Loucy (cell line): ENCODE results near the gene KIRREL3.

Source experiments
- H2AFZ ChIP-seq: fragments of 200-600 bp; sonication (generic); 2 replicates; pipeline ENCODE4 v1.6.0; 2016; ENCODE audit warnings: antibody characterized with exemption, mild to moderate bottlenecking, low read length, moderate library complexity
- H3F3A ChIP-seq: fragments of 200-600 bp; 2 replicates; pipeline ENCODE4 v1.6.0; 2016; ENCODE audit warnings: antibody characterized with exemption, low read depth, mild to moderate bottlenecking
- H3K27me3 ChIP-seq: fragments of 200-600 bp; sonication (generic); 2 replicates; pipeline ENCODE4 v1.6.1; 2014; ENCODE audit warnings: low read length, mild to moderate bottlenecking; ENCODE audit not compliant: insufficient read depth, poor library complexity, severe bottlenecking
- H3K36me3 ChIP-seq: fragments of 200-600 bp; sonication (generic); 2 replicates; pipeline ENCODE4 v1.6.1; 2016; ENCODE audit warnings: low read length; ENCODE audit not compliant: insufficient read depth
- H3K4me1 ChIP-seq: fragments of 200-600 bp; sonication (generic); 2 replicates; pipeline ENCODE4 v1.5.1; 2014; ENCODE audit warnings: low read length, mild to moderate bottlenecking; ENCODE audit not compliant: insufficient read depth, poor library complexity, severe bottlenecking
- H3K4me2 ChIP-seq: fragments of 200-600 bp; sonication (generic); 2 replicates; pipeline ENCODE4 v1.6.0; 2014; ENCODE audit warnings: antibody characterized with exemption, low read length, low read depth, mild to moderate bottlenecking; ENCODE audit not compliant: poor library complexity, severe bottlenecking
- H3K4me3 ChIP-seq: fragments of 200-600 bp; sonication (generic); 2 replicates; pipeline ENCODE4 v1.5.1; 2014; ENCODE audit warnings: low read length, mild to moderate bottlenecking, mixed read lengths; ENCODE audit not compliant: poor library complexity, severe bottlenecking
- H3K79me2 ChIP-seq: fragments of 200-600 bp; sonication (generic); 2 replicates; pipeline ENCODE4 v1.6.1; 2014; ENCODE audit warnings: low read length; ENCODE audit not compliant: insufficient read depth
- H3K9ac ChIP-seq: fragments of 200-600 bp; sonication (generic); 2 replicates; pipeline ENCODE4 v1.6.0; 2014; ENCODE audit warnings: mild to moderate bottlenecking, low read depth, low read length, moderate library complexity; ENCODE audit not compliant: poor library complexity, severe bottlenecking
- H3K9me2 ChIP-seq: fragments of 200-600 bp; sonication (generic); replicated peaks from 2 replicates; pipeline ENCODE4 v1.6.1; 2016; ENCODE audit warnings: low read depth, low read length, mixed read lengths
- H3K9me3 ChIP-seq: fragments of 200-600 bp; sonication (generic); 2 replicates; pipeline ENCODE4 v1.6.1; 2014; ENCODE audit warnings: mild to moderate bottlenecking, antibody characterized with exemption, low read length, low read depth; ENCODE audit not compliant: insufficient read depth
- H4K20me1 ChIP-seq: fragments of 200-600 bp; sonication (generic); 2 replicates; pipeline ENCODE4 v1.6.0; 2014; ENCODE audit warnings: antibody characterized with exemption, low read length, mild to moderate bottlenecking; ENCODE audit not compliant: insufficient read depth, poor library complexity, severe bottlenecking
- CTCF ChIP-seq: fragments of 200-600 bp; sonication (generic); conservative IDR thresholded peaks from 2 replicates; pipeline ENCODE4 v1.5.1; 2014; ENCODE audit warnings: mild to moderate bottlenecking, antibody characterized with exemption, low read length
- EZH2phosphoT487 ChIP-seq: fragments of 200-600 bp; IDR thresholded peaks from 2 replicates; pipeline ENCODE4 v1.6.1; 2018; ENCODE audit warnings: antibody characterized with exemption, mild to moderate bottlenecking, moderate library complexity, borderline replicate concordance

The KIRREL3 gene

GRCh38 chr11:127000291-127000968 lies at the start of gene KIRREL3:
KIRREL3 (minus strand) TSS chr11:127000770.
- H3K27me3 ChIP-seq = peaks cover 7% of the 10 kb centered on the region

GRCh38 chr11:127050186-127050585 lies 49.6 kb upstream of the KIRREL3 start:
- no peak overlapping the region for H3K4me3 ChIP-seq
- no peaks in the 10 kb centered on the region for H3K79me2 ChIP-seq
- H3K9me3 ChIP-seq = no peaks in the 10 kb centered on the region
- no peaks in the 10 kb centered on the region for H4K20me1 ChIP-seq
- TF ChIP-seq EZH2phosphoT487 (no peak), CTCF (no peak)
- H3K4me1 ChIP-seq = no peaks in the 10 kb centered on the region
- no peaks in the 10 kb centered on the region for H3K27me3 ChIP-seq
- H2AFZ ChIP-seq = no peak overlapping the region
- H3K4me2 ChIP-seq = no peak overlapping the region
- no peaks in the 10 kb centered on the region for H3F3A ChIP-seq
- H3K9ac ChIP-seq = no peak overlapping the region
- no peaks in the 10 kb centered on the region for H3K36me3 ChIP-seq
- no peaks in the 10 kb centered on the region for H3K9me2 ChIP-seq

More at GRCh38 chr11:127000291-127000968, at the start of gene KIRREL3:
- Histone ChIP-seq H3K9ac (no peak within 1 kb of the TSS), H3K9me2 (no peaks in the 10 kb centered on the region), H3K4me3 (no peak within 1 kb of the TSS), H4K20me1 (no peaks in the 10 kb centered on the region), H3K79me2 (no peaks in the 10 kb centered on the region), H3K36me3 (no peaks in the 10 kb centered on the region), H3F3A (no peaks in the 10 kb centered on the region), H2AFZ (no peak within 1 kb of the TSS), H3K9me3 (no peaks in the 10 kb centered on the region), H3K4me2 (no peak within 1 kb of the TSS), H3K4me1 (no peaks in the 10 kb centered on the region)
- TF ChIP-seq EZH2phosphoT487 (no peak), CTCF (no peak)

- H4K20me1 ChIP-seq = no peaks in the 10 kb centered on the region
- no peak overlapping the region for H3K4me2 ChIP-seq
- no peaks in the 10 kb centered on the region for H3K27me3 ChIP-seq
- H3K9ac ChIP-seq = no peak overlapping the region
- H2AFZ ChIP-seq = no peak overlapping the region
- no peak for TF ChIP-seq EZH2phosphoT487
- no peak for TF ChIP-seq CTCF
- no peak overlapping the region for H3K4me3 ChIP-seq
- no peaks in the 10 kb centered on the region for H3K79me2 ChIP-seq
- no peaks in the 10 kb centered on the region for H3K4me1 ChIP-seq
- H3K9me3 ChIP-seq = no peaks in the 10 kb centered on the region
- no peaks in the 10 kb centered on the region for H3F3A ChIP-seq
- no peaks in the 10 kb centered on the region for H3K36me3 ChIP-seq
- H3K9me2 ChIP-seq = no peaks in the 10 kb centered on the region
Measured at GRCh38 chr11:127049486-127049885, 48.9 kb upstream of the KIRREL3 start.
